ENCODE measurements around the gene CLBA1. TPM values are rescaled to one million over a fixed set of nuclear protein-coding genes. Genes with fewer than 3 reads are reported as not detected.

CLBA1 gene
- total RNA-seq, 1 donor from 2014 or later: 14.0 TPM

Other genes with a start within 250 kb of the CLBA1 start
- gene SIVA1, start 232.6 kb upstream of the CLBA1 start, total RNA-seq: 15.0 TPM
- 83.1 TPM for gene AKT1, start 190.0 kb upstream of the CLBA1 start, total RNA-seq
- 0.49 TPM for gene ZBTB42, start 184.7 kb upstream of the CLBA1 start, total RNA-seq
- gene CEP170B, start 120.5 kb upstream of the CLBA1 start, total RNA-seq: 18.2 TPM
- gene PLD4, start 60.9 kb upstream of the CLBA1 start, total RNA-seq: 1.2 TPM
- gene AHNAK2, start 7.4 kb upstream of the CLBA1 start, total RNA-seq: 34.4 TPM
- gene CDCA4, start 35.3 kb downstream of the CLBA1 start, total RNA-seq: 5.4 TPM
- gene GPR132, start 79.6 kb downstream of the CLBA1 start, total RNA-seq: 0.74 TPM
- gene JAG2, start 183.0 kb downstream of the CLBA1 start, total RNA-seq: 27.8 TPM
- gene NUDT14, start 195.5 kb downstream of the CLBA1 start, total RNA-seq: 14.8 TPM